Measurements from ENCODE around the gene MRPL52.

DNA sequence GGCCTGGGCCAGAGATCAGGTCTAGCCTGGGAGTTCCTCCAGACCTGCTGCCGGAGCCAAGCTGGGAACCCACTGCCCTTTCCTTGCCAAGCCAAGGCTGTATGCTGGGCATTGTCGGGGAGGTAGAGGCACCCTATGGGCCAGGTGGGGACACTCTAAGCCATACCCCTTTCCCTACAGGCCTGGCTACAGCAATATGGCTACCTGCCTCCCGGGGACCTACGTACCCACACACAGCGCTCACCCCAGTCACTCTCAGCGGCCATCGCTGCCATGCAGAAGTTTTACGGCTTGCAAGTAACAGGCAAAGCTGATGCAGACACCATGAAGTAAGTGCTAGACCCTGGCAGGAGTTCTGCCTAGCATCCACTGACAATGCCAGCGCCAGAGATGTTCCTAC is 11.6 kb downstream of the MRPL52 start:
- TF ChIP-seq, protein P1, sequence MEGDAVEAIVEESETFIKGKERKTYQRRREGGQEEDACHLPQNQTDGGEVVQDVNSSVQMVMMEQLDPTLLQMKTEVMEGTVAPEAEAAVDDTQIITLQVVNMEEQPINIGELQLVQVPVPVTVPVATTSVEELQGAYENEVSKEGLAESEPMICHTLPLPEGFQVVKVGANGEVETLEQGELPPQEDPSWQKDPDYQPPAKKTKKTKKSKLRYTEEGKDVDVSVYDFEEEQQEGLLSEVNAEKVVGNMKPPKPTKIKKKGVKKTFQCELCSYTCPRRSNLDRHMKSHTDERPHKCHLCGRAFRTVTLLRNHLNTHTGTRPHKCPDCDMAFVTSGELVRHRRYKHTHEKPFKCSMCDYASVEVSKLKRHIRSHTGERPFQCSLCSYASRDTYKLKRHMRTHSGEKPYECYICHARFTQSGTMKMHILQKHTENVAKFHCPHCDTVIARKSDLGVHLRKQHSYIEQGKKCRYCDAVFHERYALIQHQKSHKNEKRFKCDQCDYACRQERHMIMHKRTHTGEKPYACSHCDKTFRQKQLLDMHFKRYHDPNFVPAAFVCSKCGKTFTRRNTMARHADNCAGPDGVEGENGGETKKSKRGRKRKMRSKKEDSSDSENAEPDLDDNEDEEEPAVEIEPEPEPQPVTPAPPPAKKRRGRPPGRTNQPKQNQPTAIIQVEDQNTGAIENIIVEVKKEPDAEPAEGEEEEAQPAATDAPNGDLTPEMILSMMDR (IDR thresholded peaks at IDR 0.05; ENCODE audit: extremely low read depth in 1 of 2, insufficient read depth in 1 of 2, low read depth in 1 of 2, low read length in 2 of 2): no peak
- peak; percentile 44 for TF ChIP-seq POLR2A (IDR thresholded peaks at IDR 0.05; ENCODE audit: low read depth, low read length)
- TF ChIP-seq EZH2 (IDR thresholded peaks at IDR 0.05; ENCODE audit: borderline replicate concordance, low read depth, low read length, severe bottlenecking): no peak
- peak; percentile 17 for TF ChIP-seq POLR2AphosphoS5 (IDR thresholded peaks at IDR 0.05; ENCODE audit: insufficient read depth, low read depth, low read length)
